ENCODE results near the gene ELMO1.

ELMO1 gene

DNA sequence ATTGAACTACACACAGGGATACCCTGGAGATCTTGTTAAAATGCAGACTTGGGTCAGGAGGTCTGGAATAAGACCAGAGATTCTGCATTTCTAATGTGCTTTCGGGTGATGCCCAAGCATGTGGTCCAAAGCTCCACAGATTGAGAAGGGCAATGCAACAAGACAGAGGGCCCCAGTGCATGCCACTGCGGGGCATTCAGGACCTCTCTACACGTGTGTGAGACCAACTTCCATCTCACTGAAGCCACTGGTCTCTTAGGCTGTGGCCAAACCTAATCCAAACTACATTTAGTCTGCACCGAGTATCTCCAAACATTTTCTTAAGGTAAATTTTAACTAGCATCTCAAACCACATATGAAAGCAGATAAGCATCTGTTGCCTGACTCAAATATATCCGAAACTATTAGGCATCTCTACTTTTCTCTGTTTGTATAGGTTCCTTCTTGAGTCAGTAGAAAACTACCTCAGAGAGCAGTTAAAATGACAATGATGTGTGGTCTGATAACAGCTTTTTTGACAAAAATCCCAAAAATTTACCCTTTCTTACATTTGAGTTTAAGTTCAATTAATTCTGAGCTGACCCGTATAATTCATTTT is 107.5 kb downstream of the ELMO1 start:
- no peak for DNase-seq

DNA sequence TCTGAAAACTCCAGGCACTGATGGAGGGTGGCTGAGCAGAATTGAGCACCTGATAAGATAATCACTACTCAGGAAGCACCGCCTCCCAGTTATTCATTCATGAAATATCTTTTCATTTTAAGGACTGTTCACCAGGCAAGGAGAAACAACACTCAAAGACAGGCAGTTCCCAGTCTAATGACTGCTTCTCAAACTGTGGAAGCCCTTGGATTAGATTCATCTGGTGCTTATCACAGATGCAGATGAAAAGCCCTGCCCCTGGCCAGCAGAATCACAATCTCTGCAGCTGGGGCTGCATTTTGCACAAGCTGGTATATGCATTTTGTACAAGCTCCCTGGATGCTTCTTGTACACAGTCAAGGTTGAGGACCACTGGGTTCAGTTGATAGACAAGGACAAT is 109.7 kb downstream of the ELMO1 start:
- no peak for DNase-seq

DNA sequence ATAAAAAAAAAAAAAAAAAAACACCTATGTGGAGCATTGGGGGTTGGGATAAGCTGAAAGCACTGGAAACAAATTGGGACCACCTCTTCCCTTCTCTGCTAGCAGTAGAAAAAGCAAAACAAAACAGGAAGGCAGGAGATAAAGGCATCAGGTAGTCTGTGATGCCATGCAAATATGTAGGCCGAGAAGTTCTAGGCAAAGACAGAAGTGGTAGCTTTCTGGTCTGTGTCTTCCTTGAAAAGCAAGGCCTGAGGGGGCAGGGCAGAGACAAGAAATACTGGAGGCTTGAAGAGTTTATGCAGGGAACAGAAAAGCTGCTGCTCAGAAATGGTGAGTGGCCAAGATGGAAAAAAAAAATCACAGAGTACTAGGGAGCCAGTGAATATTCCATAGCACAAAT is 111.1 kb downstream of the ELMO1 start:
- no peak for DNase-seq

DNA sequence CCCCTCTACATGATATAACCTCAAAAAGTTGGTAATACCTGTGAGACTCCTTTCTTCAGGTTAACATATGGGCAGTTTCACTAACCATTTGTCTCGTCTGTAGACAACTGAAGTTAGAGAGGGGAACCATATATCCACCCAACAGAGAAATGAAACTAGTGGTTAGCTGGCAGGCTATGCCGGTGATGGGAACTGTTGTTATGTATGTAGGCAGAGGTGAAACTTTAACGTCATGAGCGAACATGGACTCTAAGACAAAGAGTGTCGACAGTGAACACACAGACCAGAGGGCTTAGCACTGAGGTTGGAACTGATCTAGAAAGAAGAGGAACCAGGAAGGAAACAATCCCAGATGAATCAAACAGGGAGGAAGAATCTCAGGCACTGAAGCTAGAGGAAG is 112.4 kb downstream of the ELMO1 start:
- no peak for DNase-seq

DNA sequence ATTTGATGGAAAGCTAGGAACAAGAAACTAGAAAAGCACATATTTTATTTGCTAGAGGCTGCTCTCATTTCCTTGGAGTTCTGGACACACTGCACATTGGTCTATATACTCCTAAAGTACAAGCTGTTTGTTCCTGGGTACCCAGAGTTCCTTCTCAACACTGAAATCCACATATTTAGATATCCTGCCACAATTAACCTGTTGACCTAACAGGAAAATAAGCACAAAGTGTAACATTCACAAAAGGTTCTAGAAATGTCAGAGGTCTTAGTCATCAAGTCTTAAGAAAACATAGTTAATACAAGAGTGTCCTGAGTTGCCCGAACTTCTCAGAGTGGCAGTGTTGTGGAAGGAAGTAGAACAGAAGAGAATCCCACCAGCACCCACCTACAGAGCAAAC is 115.6 kb downstream of the ELMO1 start:
- DNase-seq: no peak

DNA sequence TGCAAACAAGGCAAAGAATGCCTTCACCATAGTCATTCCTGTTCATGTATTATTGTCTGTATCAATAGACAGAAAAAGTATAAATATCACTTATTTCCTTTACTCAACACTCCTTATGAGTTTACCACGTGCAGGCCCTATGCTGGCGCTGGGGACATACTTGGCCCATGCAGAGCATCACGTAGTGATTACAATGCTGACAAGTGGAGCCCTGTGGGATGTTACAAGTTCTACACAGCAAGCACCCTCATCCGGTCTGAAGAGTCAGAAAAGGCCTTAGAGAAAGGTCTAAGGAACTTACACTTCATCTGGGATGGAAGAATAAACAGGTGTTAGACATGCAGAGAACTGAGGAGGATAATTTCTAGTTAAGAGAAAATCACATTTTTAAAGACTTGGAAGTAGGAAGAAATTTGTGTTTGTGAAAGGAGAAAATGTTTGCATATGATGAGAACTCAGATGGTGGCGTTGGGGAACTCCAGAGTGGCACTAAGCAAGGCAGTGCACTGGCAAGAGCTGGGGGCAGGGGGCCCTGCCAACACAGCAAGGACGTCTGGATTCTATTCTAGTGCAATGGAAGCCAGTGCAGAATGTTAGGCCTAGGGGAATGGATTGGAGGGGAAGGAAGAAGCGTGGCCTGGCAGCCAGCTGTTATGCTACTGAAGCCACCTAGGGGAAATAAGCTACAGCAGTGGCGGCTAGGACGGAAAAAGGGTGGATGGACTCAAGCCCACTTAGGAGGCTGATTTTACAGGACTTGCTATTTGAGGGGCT is 116.2 kb downstream of the ELMO1 start:
- DNase-seq: no peak

DNA sequence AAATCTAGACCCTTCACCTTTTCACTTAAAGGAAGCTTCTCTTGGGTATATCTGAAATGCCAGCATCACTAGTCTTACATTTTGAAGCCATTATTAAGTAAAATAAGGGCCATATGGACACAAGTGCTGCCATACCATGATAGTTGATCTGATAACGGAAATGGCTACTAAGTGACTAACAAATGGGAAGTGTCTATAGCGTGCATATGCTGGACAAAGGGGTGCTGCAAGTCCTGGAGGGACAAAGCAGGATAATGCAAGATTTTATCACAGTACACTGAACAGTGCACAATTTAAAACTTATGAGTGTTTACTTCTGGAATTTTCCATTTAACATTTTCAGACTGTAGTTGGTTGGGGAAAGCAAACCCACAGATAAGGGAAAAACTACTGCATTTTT is 117.9 kb downstream of the ELMO1 start:
- no peak for DNase-seq

DNA sequence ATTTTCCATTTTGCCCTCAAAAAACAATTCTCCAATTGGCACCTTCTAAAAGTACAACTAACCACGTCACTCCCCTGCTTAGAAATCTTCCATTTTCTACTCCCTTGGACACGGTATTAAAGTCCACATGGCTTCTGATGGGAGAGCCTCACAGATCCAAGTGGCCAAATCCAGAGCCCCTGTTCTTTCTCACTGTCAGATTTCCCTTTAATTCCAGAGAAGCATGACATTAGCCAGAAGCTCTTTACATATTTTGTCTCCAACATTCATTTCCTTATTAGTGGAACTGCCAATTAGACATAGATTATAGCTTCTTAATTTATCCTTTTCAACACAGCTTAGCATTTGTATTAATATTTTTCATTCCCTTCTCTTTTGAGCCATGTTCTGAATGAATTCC is 118.7 kb downstream of the ELMO1 start:
- no peak for DNase-seq

DNA sequence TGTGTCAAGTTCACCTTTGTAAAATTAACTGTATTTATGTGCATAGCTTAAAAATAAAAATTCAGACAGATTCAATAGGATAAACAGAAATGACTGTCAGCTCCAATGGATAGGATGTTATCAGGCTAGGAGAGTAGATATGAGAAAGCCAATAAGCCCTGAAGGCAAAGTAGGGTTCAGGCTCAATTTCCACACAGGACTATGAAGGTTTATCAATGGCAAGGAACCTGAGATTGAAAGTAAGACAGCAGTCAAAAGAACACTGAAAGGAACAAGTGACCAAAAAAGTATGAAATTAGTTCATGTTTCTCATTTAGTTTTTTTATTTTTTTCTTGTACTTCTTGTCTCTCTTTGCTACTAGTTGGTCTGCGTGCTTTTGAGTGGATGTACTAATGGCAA is 121.4 kb downstream of the ELMO1 start:
- DNase-seq: no peak

DNA sequence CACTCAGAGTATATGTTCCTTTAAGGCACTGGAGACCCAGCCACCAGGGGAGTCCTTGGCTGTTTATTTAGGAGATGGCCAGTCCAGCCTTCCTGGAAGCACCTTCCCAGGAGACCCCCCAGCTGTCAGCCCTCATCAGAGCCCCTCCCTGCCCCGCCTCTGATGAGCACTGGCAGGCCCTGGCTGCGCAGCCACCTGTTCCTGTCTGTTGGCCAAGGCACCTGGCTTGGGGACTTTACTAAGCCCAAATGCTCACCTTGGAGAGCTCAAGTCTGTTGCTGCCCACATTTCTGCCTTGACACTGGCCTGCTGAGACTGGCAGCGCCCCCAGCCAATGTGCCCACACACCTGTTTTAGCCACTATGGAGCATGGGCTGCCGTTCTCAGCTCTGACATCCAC is 124.7 kb downstream of the ELMO1 start:
- DNase-seq: no peak

DNA sequence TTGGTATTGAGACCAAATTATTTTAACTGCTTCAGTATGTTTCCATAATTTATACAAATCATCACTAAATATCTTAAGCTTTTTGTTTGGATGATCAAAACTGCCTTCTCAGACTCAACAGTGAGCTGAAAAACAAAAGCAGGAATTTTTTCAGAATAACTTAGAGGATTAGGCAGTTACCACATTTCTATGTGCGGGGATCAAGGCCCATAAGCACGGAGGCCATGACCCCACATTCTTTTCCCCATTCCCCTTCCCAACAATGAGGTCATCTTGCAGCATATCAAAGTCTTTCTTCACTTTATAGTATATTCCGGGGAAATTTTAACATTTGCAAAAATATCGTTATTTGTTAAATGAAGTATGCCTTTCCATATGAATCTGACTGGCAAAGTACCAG is 125.8 kb downstream of the ELMO1 start:
- DNase-seq: no peak

DNA sequence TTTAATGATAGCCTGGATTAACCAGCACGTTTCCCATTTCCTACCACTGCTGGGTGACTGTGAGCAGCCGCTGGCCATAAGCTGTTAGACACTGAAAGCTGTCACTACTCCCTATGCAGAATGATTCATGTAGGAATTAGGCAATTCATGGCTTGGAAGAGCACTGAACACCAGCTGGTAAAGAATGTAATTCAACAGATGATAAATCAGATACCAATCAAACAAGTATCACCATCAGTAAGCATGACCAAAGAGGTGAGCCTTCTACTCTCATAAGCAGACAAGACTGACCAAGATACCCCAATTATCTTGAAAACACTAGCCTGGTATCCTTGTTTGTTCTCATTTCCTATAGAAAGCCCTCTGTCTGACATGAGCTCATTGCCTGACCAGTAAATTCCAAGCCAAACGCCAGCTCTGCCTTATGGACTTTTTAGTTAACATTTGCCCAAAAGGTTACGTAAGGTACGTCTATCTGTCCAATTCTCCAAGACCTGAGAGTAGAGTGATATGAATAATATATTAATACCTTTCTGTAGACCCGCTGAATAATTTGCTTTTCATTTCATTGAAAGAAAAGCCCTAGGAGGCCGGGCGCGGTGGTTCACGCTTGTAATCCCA is 127.7 kb downstream of the ELMO1 start:
- peak; percentile 11 for DNase-seq

DNA sequence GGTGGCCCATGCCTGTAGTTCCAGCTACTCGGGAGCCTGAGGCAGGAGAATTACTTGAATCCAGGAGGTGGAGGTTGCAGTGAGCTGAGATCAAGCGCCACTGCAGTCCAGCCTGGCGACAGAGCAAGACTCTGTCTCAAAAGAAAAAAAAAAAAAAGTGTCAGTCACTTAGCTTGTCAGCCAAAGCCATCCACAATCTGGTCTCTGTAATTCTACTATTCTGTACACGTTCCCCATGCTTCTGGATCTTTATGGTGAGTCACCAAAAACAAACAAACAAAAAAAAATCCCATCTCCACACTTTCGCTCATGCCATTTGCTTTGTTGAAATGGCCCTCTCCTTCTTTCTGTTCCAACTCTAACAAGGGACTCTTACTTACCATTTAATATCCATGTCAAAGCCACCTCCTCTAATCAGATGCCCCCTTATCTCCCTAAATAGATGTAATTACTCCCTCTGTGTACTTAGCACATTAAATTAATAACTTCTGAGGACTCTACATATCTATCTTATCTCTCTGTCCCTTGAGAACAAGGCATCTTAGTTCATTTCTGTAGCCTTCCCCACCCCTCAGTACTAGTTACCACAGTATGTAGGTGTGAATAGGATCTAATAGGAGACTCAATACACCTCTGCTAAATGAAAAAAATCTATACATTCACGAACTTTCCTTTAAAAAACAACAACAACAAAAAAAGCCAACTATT is 128.4 kb downstream of the ELMO1 start:
- peak; percentile 30 for DNase-seq

DNA sequence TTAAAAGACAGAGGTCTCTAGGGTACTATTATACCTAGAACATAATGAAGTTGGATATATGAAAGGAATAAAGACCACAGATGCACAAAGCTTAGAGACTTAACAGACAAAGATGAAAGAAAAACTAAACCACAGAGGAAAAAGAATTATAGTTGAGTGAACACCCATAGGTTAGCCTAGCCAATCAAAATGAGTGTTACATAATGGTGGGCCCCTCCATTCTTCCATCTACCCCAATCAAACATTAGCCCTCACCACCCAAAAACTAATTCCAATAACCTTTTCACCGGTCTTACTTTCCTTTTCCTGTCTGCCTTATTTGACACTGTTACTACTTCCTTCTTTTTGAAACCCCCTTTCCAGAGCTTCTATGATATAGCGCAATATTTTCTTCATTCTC is 130.1 kb downstream of the ELMO1 start:
- DNase-seq: no peak

DNA sequence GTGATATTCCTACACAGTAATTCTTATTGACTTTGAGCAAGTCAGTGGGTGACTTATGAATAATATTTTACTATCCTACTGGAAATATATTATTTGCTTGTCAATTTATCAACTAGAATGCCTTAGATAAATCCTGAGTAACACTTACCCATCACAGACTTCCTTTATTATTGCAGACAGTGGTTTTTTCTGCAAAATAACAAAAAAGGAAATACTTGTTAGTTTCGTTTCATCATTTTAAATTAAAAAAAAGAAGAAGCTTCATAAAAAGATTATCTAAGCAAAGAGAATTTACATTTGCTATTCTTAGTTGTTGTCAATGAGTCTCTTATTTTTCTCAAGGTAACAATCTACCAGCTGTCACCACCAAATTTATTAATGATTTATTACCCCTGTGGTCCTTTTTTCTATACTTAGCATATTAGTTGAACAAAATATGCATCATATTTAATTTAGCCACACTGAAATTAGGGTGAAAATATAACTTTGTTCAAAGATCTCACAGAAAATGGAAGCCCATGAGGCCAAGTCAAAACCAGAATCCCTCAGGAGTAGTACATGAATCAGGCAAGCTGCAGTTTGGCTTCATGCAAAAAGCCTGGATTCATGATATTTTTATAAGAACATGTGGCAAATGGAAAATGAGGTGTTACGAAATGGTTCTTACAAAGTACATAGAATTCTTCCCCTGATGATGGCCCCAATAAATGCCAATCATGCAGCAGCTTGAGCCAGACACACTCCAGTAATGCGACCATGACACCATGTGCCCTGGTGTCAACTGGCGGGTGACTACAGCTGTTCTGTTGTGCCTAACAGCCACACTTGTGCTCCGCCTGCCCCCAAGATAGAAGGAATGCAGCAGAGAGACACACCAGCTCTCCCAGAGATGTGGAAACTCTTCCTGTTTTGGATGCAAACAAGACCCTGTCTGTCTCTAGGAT is 132.6 kb downstream of the ELMO1 start:
- DNase-seq: no peak

DNA sequence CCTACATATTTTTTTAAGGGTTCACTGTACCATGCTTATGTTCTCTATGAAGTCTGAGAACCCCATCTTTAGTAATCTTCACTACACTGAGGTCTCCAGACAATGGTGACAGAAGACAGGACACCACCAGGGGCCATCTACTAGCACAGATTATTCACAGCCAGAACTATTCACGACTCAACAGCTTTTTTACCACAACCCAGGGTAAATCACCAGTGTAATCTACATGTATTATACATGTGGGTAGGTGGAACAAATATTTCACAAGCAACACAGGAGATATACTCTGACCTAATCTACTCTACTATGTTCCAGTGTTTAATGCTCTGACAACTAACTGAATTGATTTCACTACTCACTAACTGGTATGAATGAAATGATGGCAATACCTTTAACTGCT is 136.1 kb downstream of the ELMO1 start:
- DNase-seq: no peak

DNA sequence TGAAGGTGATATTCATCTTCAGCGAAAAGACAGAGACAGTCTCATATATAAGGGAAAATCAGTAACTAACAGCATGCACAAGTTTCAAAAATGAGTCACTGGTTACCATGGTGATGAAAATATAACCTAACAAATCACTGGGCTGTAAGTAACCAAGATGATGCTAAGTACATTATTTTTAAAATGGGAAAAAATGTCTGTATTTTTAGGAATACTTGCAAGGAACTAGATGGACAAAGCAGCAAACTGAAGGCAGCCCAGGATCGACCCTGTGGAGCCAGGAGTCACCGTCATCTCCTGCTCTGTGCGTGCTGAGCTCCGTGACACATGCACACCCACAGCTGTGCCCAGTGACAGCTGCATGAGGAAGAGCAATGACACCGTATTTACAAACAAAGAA is 137.3 kb downstream of the ELMO1 start:
- no peak for DNase-seq

DNA sequence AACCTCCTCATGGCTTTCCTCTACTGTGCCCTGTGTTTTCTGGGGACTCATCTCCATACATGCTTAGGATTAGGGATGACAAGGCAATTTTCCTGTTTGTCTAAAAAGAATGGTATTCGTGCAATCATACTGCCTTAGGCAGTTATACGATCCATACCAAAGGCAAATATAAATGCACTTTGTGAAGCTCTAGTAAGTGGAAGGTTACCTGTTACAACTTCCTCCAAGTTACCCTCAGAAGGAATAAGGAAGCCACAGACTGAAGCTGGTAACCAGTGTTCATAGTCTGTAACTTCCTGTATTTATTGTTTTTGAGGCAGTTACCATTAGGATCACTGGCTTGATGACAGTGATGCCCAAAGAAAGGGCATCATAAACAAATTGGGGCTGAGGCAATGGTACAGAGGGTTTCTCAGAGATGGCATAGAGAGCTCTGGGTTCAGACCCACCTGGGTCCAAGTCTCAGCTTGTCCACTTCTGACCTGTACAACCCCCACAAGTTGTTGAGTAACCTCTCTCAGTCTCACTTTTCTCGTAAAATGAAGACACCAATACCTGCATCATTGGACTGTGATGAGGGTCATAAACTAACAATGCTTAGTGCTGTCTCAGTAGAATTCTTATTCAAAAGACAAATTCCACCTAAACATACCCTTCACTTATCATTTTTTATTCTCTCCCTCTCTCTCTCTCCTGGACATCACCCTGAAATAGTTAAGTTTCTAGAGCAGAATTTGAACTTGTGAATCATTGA is 138.2 kb downstream of the ELMO1 start:
- DNase-seq: no peak

DNA sequence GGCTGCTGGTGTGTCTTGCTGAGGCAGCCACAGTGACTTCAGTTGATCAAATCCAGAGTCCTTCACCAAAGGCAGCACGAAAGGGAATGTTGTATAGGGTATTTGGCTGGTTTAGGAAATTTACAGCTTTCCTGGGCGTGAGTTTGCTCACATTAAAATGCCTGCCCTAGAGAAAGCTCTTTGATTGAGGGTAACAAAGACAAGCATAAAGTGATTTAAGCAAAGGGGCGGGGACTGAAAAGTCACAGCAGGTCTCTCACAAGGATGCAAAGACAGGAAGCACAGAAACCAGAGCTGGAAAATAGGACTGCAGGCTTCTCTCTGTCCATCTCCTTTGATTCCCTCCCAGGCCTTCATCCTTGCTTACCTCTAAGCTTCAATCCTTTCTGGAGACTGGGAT is 139.2 kb downstream of the ELMO1 start:
- DNase-seq: no peak

DNA sequence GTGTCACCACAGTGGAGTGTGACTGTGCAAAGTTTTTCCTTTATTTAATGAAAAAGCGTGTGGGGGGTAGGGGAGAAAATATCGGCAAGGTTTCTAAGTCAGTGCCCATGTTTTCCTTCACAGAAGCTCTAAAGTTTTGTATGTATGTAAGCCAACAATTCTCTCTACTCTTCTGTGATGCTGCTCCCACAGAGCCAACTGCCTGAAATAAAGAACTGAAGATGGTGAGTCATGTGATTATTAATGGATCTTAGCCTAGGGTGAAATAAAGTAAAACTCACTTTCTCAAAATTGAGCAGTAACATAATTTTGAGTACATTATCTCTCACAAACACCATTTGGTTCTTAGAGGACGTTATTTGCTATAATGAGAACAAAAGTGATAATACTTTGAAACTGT is 143.7 kb downstream of the ELMO1 start:
- no peak for DNase-seq

DNA sequence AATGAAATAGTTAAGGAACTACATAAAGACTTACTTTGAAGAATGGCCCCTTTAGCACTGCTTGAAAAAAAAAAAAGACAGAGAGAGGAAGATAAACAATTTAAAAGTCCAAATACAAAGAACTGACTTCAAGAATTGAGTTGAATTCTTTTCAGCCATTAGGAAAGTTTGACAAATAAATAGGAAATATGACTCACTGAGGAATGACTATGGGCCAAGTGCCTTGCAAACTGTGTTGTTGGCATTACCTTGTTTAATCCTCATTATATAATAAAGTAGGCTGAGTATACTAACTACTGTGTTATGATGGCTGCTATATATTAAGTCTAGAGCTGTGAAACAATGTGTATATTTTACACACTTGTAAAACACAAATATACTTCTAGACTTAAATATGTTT is 151.1 kb downstream of the ELMO1 start:
- no peak for DNase-seq

DNA sequence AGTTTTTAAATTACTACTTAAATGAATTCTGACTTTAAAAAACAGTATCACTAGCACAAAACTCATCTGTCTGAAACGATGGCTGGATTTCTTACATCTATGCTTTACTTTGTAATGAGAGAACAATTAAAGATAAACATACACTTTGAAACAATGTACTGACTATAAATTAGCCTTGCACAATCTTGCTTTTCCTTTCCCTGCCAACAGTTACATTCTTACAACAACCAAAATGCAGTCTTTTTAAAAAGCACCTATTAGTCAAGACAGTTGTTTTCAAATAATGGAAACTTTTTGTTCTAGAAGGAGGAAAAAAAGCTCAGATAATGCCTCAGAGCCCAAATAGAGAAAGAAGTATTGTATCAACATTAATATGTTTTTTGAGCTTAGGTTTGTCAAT is 153.3 kb downstream of the ELMO1 start:
- DNase-seq: no peak
